ENCODE measurements around the gene HERC4. TPM values are rescaled to one million over a fixed set of nuclear protein-coding genes. Genes with fewer than 3 reads are reported as not detected.

The HERC4 gene
- total RNA-seq, 1 experiment from 2014 or later = 57.4 TPM

DNA sequence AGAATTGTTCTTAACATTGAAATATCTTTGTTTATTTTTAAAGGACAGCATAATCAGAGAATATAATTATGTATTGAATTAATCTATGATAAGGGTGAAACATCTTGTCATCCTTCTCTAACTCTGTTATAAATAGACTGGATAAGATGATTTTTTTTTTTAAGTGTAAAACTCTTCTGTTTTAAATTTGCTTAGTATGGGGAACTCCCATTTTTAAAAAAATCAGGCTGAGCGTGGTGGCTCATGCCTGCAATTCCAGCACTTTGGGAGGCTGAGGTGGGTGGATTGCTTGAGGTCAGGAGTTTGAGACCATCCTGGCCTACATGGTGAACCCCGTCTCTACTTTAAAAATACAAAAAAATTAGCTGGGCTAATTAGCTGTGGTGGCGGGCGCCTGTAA is 9.4 kb upstream of the HERC4 start:
- Histone ChIP-seq H2AFZ (ENCODE audit: low read length) (peak overlapping the region; percentile 32), H3K4me2 (ENCODE audit: low read length) (0 out of 2 replicates have a peak overlapping the region, but pooled peaks have one; percentile 27), H3K4me1 (ENCODE audit: insufficient read depth, low read length) (peaks cover 78% of the 10 kb centered on the region)

DNA sequence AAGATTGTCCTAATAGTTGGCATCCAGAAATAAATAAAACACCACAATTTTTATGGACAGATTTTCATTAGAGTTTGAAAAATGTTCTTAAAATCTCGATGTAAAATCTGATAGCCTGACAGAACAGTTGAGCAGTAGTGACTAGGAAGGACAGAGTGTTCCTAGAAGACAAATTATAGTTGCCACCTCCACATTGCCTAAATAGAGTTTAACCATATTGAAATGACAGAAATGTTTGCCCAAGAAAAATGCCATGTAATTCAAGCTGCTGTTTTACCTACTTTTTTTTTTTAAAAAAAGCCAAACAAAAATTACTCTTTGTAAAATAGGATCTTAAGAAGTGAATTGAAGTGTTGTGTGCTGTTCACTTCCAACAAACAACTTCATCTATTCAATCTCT is 8.9 kb upstream of the HERC4 start:
- DNase-seq (no peak), ATAC-seq (no peak)
- peaks cover 74% of the 10 kb centered on the region for H3K4me1 ChIP-seq (ENCODE audit: insufficient read depth, low read length)
- H3K36me3 ChIP-seq (ENCODE audit: low read depth, low read length) = no peaks in the 10 kb centered on the region
- ChIA-PET POLR2A (ENCODE audit: unreplicated experiment) (interaction anchor here (0.6 kb wide), 1 partner anchor 13 kb away, joined by 3 read pairs; no protein-coding TSS in a partner anchor), CTCF (interaction anchor here (0.6 to 2.4 kb wide), 3 partner anchors 53 to 296 kb away, joined by 3 to 9 read pairs (median 3); no protein-coding TSS in a partner anchor)
- H3K4me2 ChIP-seq (ENCODE audit: low read length) = peak overlapping the region; percentile 27; the same call in 1 of the 2 replicates
- no peaks in the 10 kb centered on the region for H3K27me3 ChIP-seq (ENCODE audit: low read length)
- H3K9me3 ChIP-seq (ENCODE audit: low read length) = no peaks in the 10 kb centered on the region
- H3K4me3 ChIP-seq (ENCODE audit: low read length) = no peak overlapping the region
- intact Hi-C loops (cut with micrococcal nuclease) = loop anchor here (1.0 to 2.0 kb wide), 4 partner anchors 72 to 229 kb away; no protein-coding TSS in a partner anchor
- H3K9me2 ChIP-seq (replicated peaks; ENCODE audit: low read length) = no peaks in the 10 kb centered on the region
- no TSS peak for BruUV-seq (replicated peaks)
- H3K27ac ChIP-seq (ENCODE audit: low read length) = peak overlapping the region; percentile 57
- peak overlapping the region; percentile 39 for H3K9ac ChIP-seq (ENCODE audit: low read length)
- H3F3A ChIP-seq (ENCODE audit: low read length, unreplicated experiment) = peaks cover 8% of the 10 kb centered on the region
- no peak for TF ChIP-seq EZH2 (IDR thresholded peaks at IDR 0.05; ENCODE audit: low read length, unreplicated experiment)
- TF ChIP-seq, protein P1, sequence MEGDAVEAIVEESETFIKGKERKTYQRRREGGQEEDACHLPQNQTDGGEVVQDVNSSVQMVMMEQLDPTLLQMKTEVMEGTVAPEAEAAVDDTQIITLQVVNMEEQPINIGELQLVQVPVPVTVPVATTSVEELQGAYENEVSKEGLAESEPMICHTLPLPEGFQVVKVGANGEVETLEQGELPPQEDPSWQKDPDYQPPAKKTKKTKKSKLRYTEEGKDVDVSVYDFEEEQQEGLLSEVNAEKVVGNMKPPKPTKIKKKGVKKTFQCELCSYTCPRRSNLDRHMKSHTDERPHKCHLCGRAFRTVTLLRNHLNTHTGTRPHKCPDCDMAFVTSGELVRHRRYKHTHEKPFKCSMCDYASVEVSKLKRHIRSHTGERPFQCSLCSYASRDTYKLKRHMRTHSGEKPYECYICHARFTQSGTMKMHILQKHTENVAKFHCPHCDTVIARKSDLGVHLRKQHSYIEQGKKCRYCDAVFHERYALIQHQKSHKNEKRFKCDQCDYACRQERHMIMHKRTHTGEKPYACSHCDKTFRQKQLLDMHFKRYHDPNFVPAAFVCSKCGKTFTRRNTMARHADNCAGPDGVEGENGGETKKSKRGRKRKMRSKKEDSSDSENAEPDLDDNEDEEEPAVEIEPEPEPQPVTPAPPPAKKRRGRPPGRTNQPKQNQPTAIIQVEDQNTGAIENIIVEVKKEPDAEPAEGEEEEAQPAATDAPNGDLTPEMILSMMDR (conservative IDR thresholded peaks at IDR 0.05; ENCODE audit: low read depth, low read length) = no peak
- no peak for TF ChIP-seq EZH2phosphoT487 (IDR thresholded peaks at IDR 0.05; ENCODE audit: borderline replicate concordance, low read length)
- peak overlapping the region; percentile 32 for H2AFZ ChIP-seq (ENCODE audit: low read length)
- H4K20me1 ChIP-seq (ENCODE audit: low read length) = no peaks in the 10 kb centered on the region
- peaks cover 19% of the 10 kb centered on the region for H3K79me2 ChIP-seq (ENCODE audit: low read length)

More for the DNA sequence above, 9.4 kb upstream of the HERC4 start:
- TF ChIP-seq EZH2 (IDR thresholded peaks at IDR 0.05; ENCODE audit: low read length, unreplicated experiment) = no peak
- TF ChIP-seq, protein P1 (conservative IDR thresholded peaks at IDR 0.05; ENCODE audit: low read depth, low read length) = no peak
- no peak for TF ChIP-seq EZH2phosphoT487 (IDR thresholded peaks at IDR 0.05; ENCODE audit: borderline replicate concordance, low read length)
- intact Hi-C loops (cut with micrococcal nuclease) = no loop called here
- DNase-seq = no peak
- H3K36me3 ChIP-seq (ENCODE audit: low read depth, low read length) = no peaks in the 10 kb centered on the region
- H3K27me3 ChIP-seq (ENCODE audit: low read length) = no peaks in the 10 kb centered on the region
- ChIA-PET POLR2A (ENCODE audit: unreplicated experiment) (interaction anchor here (0.6 to 0.7 kb wide), 2 partner anchors 13 to 491 kb away, joined by 3 to 6 read pairs; no protein-coding TSS in a partner anchor), CTCF (interaction anchor here (0.6 to 2.4 kb wide), 5 partner anchors 10 to 464 kb away, joined by 3 to 9 read pairs (median 3); no protein-coding TSS in a partner anchor)
- no peaks in the 10 kb centered on the region for H3K9me3 ChIP-seq (ENCODE audit: low read length)
- no peak overlapping the region for H3K4me3 ChIP-seq (ENCODE audit: low read length)
- no peak for ATAC-seq
- peak overlapping the region; percentile 39 for H3K9ac ChIP-seq (ENCODE audit: low read length)
- H3F3A ChIP-seq (ENCODE audit: low read length, unreplicated experiment) = peaks cover 8% of the 10 kb centered on the region
- no peaks in the 10 kb centered on the region for H4K20me1 ChIP-seq (ENCODE audit: low read length)
- no peaks in the 10 kb centered on the region for H3K9me2 ChIP-seq (replicated peaks; ENCODE audit: low read length)
- peak overlapping the region; percentile 57 for H3K27ac ChIP-seq (ENCODE audit: low read length)
- peaks cover 24% of the 10 kb centered on the region for H3K79me2 ChIP-seq (ENCODE audit: low read length)
- BruUV-seq (replicated peaks) = no TSS peak

DNA sequence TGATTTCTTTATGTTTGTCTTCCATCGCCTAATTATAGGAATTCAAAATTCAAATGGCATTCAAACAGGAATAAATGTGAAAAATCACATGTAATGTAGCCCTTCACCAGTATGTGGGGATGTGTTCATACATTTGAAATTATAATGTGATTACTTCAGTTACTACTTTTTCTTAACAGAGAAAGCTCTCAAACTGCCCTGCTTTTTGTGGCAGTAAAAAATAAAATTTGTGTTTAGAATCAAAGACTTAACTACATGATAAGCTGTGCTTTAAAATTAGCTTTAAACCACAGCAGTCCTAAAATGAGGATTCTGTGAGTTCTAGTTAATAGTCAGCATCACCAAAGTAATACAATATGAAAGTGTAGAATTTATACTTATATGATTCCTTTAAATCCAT is 7.8 kb upstream of the HERC4 start:
- no peaks in the 10 kb centered on the region for H4K20me1 ChIP-seq (ENCODE audit: low read length)
- BruUV-seq (replicated peaks) = no TSS peak
- no peaks in the 10 kb centered on the region for H3K27me3 ChIP-seq (ENCODE audit: low read length)
- H3K27ac ChIP-seq (ENCODE audit: low read length) = peak overlapping the region; percentile 57
- no peaks in the 10 kb centered on the region for H3K36me3 ChIP-seq (ENCODE audit: low read depth, low read length)
- no peaks in the 10 kb centered on the region for H3K9me2 ChIP-seq (replicated peaks; ENCODE audit: low read length)
- no peaks in the 10 kb centered on the region for H3K9me3 ChIP-seq (ENCODE audit: low read length)
- ATAC-seq = peak; percentile 14; the same call in 1 of the 2 replicates
- intact Hi-C loops (cut with micrococcal nuclease) = loop anchor here (1.0 to 2.0 kb wide), 4 partner anchors 73 to 228 kb away; no protein-coding TSS in a partner anchor
- H3K9ac ChIP-seq (ENCODE audit: low read length) = peak overlapping the region; percentile 39
- CTCF ChIA-PET = interaction anchor here (0.6 to 2.4 kb wide), 10 partner anchors 24 to 1933 kb away, joined by 3 to 35 read pairs (median 5); no protein-coding TSS in a partner anchor
- peaks cover 63% of the 10 kb centered on the region for H3K4me1 ChIP-seq (ENCODE audit: insufficient read depth, low read length)
- peaks cover 8% of the 10 kb centered on the region for H3F3A ChIP-seq (ENCODE audit: low read length, unreplicated experiment)
- peaks cover 8% of the 10 kb centered on the region for H3K79me2 ChIP-seq (ENCODE audit: low read length)
- DNase-seq = peak; percentile 89
- POLR2A ChIA-PET (ENCODE audit: unreplicated experiment) = no interaction called here
- H3K4me2 ChIP-seq (ENCODE audit: low read length) = peak overlapping the region; percentile 27
- peak overlapping the region; percentile 32 for H2AFZ ChIP-seq (ENCODE audit: low read length)
- no peak for TF ChIP-seq EZH2phosphoT487 (IDR thresholded peaks at IDR 0.05; ENCODE audit: borderline replicate concordance, low read length)
- TF ChIP-seq EZH2 (IDR thresholded peaks at IDR 0.05; ENCODE audit: low read length, unreplicated experiment) = no peak
- TF ChIP-seq, protein P1 (conservative IDR thresholded peaks at IDR 0.05; ENCODE audit: low read depth, low read length) = peak; percentile 98
- H3K4me3 ChIP-seq (ENCODE audit: low read length) = no peak overlapping the region

Data from PC-3 (cell line).